Pulmonary artery endothelial cell (primary cell): ENCODE data around the gene NXN. TPM values are rescaled to one million over a fixed set of nuclear protein-coding genes. Genes with fewer than 3 reads are reported as not detected.
"Not testable (repeated sequence)": the region's sequence is repeated elsewhere in the genome, so short reads cannot be mapped to it uniquely, and the experiment has no call there.

ENCODE experiments used
- DNase-seq: peaks from one replicate; pipeline ENCODE4 v3.0.0-alpha.2; 2011; ENCODE audit warnings: low read depth, low spot score
- total RNA-seq: library from RNA; depleted of rRNA; stranded (reverse); fragments of >200 nt; gene quantifications from 2 replicates; pipeline ENCODE4 v1.2.3, GENCODE V29; 2014

Gene NXN
- total RNA-seq, 1 donor from 2014 or later = 33.0 TPM

- DNase-seq = no peak
These were observed 112.9 kb downstream of the NXN start for GRCh38 chr17:866568-867103.

- no peak for DNase-seq
These were observed 115.3 kb downstream of the NXN start for GRCh38 chr17:864315-864714.

- no peak for DNase-seq
These were observed 115.7 kb downstream of the NXN start for GRCh38 chr17:863880-864279.

GRCh38 chr17:862582-862981 is 117.0 kb downstream of the NXN start:
- no peak for DNase-seq

DNA sequence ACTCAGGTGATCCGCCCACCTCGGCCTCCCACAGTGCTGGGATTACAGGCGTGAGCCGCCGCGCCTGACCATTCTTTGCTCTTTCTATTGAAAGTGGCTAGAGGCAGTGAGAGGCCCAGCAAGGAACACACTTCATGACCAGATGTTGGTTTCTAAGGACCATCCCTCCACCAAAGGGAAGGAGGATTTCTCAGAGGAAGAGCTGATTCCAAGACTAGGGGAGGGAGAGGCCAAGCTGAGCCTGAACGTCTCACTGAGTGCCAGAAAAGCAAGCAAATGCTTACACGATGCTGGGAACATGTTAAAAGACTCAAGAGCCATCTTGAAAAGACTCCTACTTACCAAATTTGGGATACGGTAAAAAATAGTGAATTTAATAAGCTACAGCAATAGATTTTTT is 118.2 kb downstream of the NXN start:
- DNase-seq = no peak

- DNase-seq = no peak
These were observed 118.8 kb downstream of the NXN start for GRCh38 chr17:860805-861204.

- DNase-seq = peak; percentile 59
These were observed 119.8 kb downstream of the NXN start for GRCh38 chr17:859824-860195.

- DNase-seq = no peak
These were observed 120.3 kb downstream of the NXN start for GRCh38 chr17:859061-859823.

DNA sequence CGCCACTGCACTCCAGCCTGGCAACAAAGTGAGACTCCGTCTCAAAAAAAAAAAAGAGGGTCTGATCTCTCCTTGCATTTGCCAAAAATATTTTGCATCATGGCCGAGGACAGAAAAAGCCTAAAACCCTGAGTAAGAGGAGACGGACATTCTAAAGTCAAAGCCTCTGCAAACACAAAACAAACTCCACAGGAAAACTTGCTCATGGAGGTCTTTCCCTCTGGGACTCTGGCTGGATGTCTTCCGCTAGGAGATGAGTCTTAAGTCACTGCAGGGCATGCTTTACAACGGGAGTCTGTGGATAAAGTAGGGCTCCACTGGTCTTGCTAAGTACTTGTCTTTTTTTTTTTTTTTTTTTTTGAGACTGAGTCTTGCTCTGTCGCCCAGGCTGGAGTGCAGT is 123.4 kb downstream of the NXN start:
- no peak for DNase-seq

GRCh38 chr17:855569-855968 is 124.0 kb downstream of the NXN start:
- DNase-seq = no peak

DNA sequence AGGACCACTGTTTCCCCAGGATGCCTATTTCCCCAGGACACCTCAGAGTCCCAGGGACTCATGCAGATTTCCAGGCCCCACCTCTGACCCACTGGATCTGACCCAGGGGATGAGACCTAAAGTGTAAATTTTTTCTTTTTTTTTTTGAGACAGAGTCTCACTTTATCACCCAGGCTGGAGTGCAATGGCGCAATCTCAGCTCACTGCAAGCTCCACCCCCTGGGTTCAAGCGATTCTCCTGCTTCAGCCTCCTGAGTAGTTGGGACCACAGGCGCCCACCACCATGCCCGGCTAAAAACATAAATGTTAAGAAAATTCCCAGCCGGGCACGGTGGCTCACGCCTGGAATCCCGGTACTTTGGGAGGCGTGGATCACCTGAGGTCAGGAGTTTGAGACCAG is 126.7 kb downstream of the NXN start:
- not testable (repeated sequence) for DNase-seq

GRCh38 chr17:852349-852748 is 127.2 kb downstream of the NXN start:
- no peak for DNase-seq

- DNase-seq = no peak
These were observed 127.7 kb downstream of the NXN start for GRCh38 chr17:851924-852323.

GRCh38 chr17:850851-851763 is 128.5 kb downstream of the NXN start:
- DNase-seq = no peak

DNA sequence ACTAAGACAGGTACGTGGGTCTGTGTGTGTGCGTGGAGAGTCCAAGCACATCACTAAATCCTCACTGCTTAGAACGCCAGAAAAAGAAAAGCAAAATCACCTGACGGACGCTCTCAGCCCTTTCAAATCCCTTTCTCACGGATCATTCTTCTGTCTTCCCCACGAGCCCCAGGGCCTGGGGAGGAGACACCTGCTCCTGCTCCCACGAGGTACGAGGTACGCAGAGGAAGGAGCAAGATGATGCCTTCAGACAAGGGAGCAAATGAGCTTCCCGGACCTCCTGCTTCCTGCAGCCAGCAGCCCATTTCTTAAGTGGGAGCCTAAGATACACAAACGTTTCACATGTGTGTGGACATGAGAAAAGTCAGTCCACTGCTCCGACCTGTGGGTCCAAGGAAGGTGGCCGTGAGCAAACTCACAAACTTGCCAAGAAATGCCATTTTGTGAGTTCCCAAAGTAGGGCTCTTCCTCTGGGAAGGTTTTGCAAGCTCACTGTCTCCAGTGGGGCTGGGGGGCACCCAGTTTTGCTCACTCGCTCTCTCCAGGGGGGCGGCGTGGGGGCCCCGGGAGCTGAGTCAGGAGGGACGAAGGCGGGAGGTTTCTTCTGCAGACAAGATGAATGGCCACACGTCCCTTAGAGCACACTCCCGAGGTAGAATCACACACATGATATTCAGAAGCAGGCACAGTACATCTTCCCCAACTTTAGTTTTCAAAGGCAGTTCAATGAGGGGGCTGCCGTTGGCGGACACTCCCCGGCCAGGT is 129.3 kb downstream of the NXN start:
- DNase-seq = no peak

- DNase-seq = no peak
These were observed 131.2 kb downstream of the NXN start for GRCh38 chr17:848402-848801.

GRCh38 chr17:846901-847843 is 132.4 kb downstream of the NXN start:
- no peak for DNase-seq

DNA sequence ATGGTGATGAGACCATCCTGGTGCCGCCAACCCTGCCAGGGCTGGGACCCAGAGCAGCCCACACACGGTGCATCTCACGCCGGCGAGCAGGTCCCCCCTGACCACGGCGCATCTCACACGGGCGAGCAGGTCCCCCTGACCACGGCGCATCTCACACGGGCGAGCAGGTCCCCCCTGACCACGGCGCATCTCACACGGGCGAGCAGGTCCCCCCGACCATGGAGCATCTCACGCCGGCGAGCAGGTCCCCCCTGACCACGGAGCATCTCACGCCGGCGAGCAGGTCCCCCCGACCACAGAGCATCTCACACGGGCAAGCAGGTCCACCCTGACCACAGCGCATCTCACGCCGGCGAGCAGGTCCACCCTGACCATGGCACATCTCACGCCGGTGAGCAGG is 138.3 kb downstream of the NXN start:
- no peak for DNase-seq

DNA sequence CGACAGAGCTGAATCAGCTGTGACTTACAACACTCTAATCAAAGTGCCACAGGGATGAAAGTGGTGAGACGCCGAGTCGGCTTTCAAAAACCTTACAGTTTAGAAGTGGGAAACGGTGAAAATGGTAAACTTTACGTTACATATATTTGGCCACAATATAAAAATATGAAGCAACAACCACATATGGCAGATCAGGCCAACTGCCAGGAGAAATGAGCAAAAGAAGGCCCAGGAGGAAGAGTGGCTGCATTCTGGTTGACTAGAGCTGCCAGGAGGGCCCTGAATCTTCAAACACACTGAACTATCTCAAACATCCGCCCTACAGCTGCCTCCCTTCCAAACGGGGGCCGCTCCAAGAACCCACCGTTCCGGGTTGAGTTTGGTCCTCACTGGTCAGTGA is 141.1 kb downstream of the NXN start:
- no peak for DNase-seq

- DNase-seq = no peak
These were observed 143.4 kb downstream of the NXN start for GRCh38 chr17:836151-836550.

DNA sequence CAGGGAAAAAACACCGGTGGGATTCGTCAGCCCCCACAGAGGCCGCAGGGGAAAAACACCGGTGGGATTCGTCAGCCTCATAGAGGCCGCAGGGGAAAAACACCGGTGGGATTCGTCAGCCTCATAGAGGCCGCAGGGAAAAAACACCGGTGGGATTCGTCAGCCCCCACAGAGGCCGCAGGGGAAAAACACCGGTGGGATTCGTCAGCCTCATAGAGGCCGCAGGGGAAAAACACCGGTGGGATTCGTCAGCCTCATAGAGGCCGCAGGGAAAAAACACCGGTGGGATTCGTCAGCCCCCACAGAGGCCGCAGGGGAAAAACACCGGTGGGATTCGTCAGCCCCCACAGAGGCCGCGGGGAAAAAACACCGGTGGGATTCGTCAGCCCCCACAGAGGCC is 143.9 kb downstream of the NXN start:
- DNase-seq = not testable (repeated sequence)
